Measurements from ENCODE around the gene CNNM4. TPM values are rescaled to one million over a fixed set of nuclear protein-coding genes. Genes with fewer than 3 reads are reported as not detected.

The CNNM4 gene
- total RNA-seq = 1 to 10 TPM; 8.2 to 8.3 TPM

DNA sequence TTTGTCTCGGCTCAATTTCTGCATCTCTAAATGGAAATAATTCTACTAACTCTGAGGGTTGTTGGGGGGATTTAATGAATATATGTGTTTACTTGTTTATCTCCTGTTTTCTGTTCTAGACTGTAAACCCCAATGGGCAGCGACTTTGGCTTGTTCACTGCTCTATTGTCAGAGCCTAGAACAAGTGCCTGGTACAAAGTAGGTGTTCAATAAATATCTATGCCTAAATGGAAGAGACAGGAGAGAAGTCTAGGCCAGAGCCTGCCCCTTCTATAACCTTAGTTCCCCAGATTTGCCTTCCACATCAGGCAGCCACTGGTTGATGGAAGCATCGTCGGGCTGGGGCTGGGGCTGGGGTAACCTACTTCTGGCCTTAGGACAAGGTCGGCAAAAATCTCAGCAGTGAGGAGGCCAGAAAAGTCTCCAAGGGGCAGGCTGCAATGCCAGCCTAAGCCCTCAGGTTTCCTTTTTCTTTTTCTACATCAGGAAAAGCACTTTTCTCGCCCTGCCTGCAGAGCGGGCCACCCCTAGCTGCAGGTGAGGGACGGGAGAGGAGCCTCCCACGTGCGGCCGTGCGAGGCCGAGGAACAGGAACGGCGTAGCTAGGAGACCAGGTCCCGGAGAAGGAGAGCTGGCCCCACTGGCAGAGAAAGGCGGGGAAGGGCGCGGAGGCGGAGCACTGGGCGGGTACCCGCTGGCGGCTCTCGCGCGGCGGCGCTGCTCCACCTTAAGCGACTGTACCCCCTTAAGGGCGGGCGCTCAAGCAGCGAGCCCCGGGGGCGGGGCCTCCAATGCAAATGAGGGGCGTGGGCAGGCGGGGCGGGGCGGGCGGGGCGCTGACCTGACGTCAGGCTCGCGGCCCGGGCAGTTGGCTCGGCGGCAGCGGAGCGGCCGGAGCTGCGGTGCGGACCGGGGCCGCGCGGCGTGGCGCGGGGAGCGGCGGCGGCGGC is at the start of gene CNNM4:
Gene CNNM4 (plus strand): TSS at position 867 of the 950 bp plus-strand sequence. CDS start 98 bp downstream, outside the sequence.
- H3K27ac Mint-ChIP-seq = peak within 1 kb of the TSS; percentile 92
- peak within 1 kb of the TSS; percentile 78 for H3K4me3 Mint-ChIP-seq
- H3K27me3 Mint-ChIP-seq = no peaks in the 10 kb centered on the region
- DNase-seq = peak; percentile 93
- POLR2A ChIA-PET = no interaction called here
- peaks cover 1% of the 10 kb centered on the region for H3K36me3 Mint-ChIP-seq (ENCODE audit: low read depth)
- CTCF ChIA-PET = interaction anchor here (0.7 to 4.0 kb wide), 14 partner anchors 8 to 225 kb away, joined by 3 to 28 read pairs (median 4); partner anchors contain the start of gene ANKRD39
- H3K9me3 Mint-ChIP-seq = no peaks in the 10 kb centered on the region
- peaks cover 46% of the 10 kb centered on the region for H3K4me1 Mint-ChIP-seq

DNA sequence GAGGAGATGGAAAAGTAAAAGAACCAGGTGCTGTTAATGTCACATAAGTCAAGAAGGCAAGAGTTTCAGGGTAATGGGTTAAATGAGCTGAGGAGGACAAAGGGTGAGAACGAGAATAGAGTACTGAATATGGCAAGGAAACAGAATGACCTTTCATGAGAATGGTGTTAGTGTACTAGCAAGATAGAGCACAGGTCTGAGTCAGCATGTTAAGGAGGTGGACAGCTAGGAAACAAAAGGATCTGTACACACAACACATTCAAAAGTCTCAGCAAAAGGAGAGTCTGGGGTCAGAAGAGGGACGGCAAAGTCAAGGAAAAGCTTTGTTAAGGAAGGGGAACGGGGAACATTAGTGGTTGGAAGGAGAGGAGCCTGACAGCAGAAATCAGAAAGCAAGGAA is 49.7 kb upstream of the CNNM4 start:
- Mint-ChIP-seq H3K36me3 (ENCODE audit: low read depth) (peaks cover 26% of the 10 kb centered on the region), H3K4me1 (no peaks in the 10 kb centered on the region), H3K27me3 (no peaks in the 10 kb centered on the region), H3K4me3 (no peak overlapping the region), H3K9me3 (no peaks in the 10 kb centered on the region), H3K27ac (no peak overlapping the region)
- POLR2A ChIA-PET = no interaction called here
- DNase-seq = no peak
- CTCF ChIA-PET = interaction anchor here (1.3 kb wide), 1 partner anchor 19 kb away, joined by 3 read pairs; no protein-coding TSS in a partner anchor

DNA sequence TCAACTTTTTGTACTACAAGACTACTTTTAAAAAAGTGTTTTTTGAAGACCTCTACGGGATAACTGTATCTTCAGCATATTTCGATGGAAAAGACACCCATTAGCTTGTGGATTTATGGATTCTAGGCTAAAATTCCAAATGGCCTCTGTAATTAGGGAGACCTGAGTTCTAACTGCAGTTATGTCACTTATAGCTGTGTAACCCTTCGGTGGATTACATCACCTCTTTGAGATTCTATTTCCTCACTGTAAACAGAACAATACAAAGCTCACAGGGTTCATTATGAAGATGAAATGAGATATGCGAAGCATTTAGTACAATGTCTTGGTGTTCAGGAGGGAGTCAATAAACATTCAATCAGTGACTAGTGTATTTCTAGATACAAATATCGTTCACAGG is 45.0 kb upstream of the CNNM4 start:
- H3K36me3 Mint-ChIP-seq (ENCODE audit: low read depth) = peaks cover 7% of the 10 kb centered on the region
- ChIA-PET POLR2A (no interaction called here), CTCF (interaction anchor here (0.6 to 1.3 kb wide), 2 partner anchors 23 to 50 kb away, joined by 3 to 4 read pairs; no protein-coding TSS in a partner anchor)
- no peak overlapping the region for H3K4me3 Mint-ChIP-seq
- H3K4me1 Mint-ChIP-seq = no peaks in the 10 kb centered on the region
- H3K27ac Mint-ChIP-seq = no peak overlapping the region
- no peaks in the 10 kb centered on the region for H3K9me3 Mint-ChIP-seq
- no peak for DNase-seq
- H3K27me3 Mint-ChIP-seq = no peaks in the 10 kb centered on the region

DNA sequence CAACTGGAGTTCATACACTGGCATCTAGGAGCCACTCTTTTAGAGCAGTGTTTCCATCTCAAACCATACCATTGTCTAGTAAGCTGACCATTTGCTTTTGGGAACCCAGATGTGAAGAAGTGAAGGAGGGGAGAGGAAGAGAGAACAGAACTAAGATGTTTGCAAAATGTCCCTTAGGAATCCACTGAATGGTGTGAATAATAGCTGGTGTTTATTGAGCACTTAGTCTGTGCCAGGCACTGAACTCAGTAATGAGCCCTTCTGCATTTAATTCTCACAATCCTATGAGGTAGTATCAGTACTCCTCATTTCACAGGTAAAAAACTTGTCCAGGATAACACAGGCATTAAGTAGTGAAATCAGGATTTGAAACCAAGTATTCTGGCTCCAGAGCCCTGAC is 44.3 kb upstream of the CNNM4 start:
- Mint-ChIP-seq H3K27me3 (no peaks in the 10 kb centered on the region), H3K4me3 (no peak overlapping the region), H3K27ac (no peak overlapping the region), H3K4me1 (no peaks in the 10 kb centered on the region), H3K9me3 (no peaks in the 10 kb centered on the region), H3K36me3 (ENCODE audit: low read depth) (peaks cover 4% of the 10 kb centered on the region)
- CTCF ChIA-PET = interaction anchor here (1.3 kb wide), 1 partner anchor 22 kb away, joined by 3 read pairs; no protein-coding TSS in a partner anchor
- no peak for DNase-seq
- POLR2A ChIA-PET = no interaction called here

DNA sequence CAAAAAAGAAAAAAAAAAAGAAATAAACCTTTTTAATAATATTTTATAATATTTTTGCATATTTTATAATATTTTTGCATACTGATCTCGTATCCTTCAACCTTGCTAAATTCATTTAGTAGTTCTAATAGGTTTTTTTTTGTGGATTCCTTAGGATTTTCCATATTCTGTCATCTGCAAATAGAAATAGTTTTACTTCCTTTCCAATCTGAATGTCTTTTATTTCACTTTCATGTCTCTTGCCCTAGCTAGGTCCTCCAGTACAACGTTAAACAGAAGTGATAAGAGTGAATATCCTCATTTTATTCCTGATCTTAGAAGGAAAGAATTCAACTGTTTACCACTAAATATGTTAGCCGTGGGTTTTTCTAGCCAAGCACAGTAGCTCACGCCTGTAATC is 34.6 kb upstream of the CNNM4 start:
- Mint-ChIP-seq H3K36me3 (ENCODE audit: low read depth) (peaks cover 17% of the 10 kb centered on the region), H3K4me1 (no peaks in the 10 kb centered on the region)
- CTCF ChIA-PET = interaction anchor here (0.6 kb wide), 1 partner anchor 232 kb away, joined by 4 read pairs; no protein-coding TSS in a partner anchor

DNA sequence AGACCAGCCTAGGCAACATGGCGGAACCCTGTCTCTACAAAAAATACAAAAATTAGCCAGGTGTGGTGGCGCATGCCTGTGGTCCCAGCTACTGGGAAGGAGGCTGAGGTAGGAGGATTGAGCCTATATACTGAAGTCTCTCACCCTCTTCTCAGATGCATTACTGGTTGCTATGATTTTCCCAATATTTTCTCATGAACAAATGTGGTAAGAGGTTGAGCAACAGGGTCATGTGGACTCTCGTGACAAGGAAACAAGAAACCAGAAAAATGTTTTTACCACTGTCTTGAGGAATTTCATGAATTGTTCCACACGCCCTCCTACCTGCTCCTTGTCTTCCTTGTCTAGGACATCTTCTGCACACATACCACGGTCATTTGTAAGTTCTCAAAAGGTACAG is 33.3 kb upstream of the CNNM4 start:
- Mint-ChIP-seq H3K4me3 (no peak overlapping the region), H3K27me3 (no peaks in the 10 kb centered on the region), H3K36me3 (ENCODE audit: low read depth) (peaks cover 18% of the 10 kb centered on the region), H3K9me3 (no peaks in the 10 kb centered on the region), H3K27ac (no peak overlapping the region), H3K4me1 (no peaks in the 10 kb centered on the region)
- CTCF ChIA-PET = no interaction called here
- no peak for DNase-seq
- POLR2A ChIA-PET = no interaction called here

More for the DNA sequence above, 34.6 kb upstream of the CNNM4 start:
- no peak for DNase-seq
- no peak overlapping the region for H3K4me3 Mint-ChIP-seq
- POLR2A ChIA-PET = no interaction called here
- H3K9me3 Mint-ChIP-seq = no peaks in the 10 kb centered on the region
- no peak overlapping the region for H3K27ac Mint-ChIP-seq
- no peaks in the 10 kb centered on the region for H3K27me3 Mint-ChIP-seq

DNA sequence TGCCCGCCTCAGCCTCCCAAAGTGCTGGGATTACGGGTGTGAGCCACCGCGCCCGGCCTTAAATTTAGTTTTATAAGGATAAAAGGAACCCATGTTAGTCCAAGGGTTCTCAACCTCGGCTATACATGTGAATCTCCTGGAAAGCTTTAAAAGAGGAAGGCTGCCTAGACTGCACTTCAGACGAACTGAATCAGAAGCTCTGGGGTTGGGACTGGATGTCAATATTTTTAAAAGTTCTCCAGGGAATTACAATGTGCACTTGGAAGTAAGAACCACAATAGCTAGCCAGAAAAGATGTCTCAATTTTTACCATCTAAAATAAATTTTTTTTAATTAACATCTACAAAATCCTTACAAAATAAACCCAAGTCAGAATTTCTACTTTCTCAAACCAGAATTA is 31.0 kb upstream of the CNNM4 start:
- no peaks in the 10 kb centered on the region for H3K9me3 Mint-ChIP-seq
- peaks cover 28% of the 10 kb centered on the region for H3K36me3 Mint-ChIP-seq (ENCODE audit: low read depth)
- no peak overlapping the region for H3K27ac Mint-ChIP-seq
- DNase-seq = no peak
- no peaks in the 10 kb centered on the region for H3K27me3 Mint-ChIP-seq
- POLR2A ChIA-PET = no interaction called here
- CTCF ChIA-PET = interaction anchor here (0.6 kb wide), 1 partner anchor 86 kb away, joined by 3 read pairs; the partner anchor contains the start of gene CNNM3
- H3K4me3 Mint-ChIP-seq = no peak overlapping the region
- H3K4me1 Mint-ChIP-seq = no peaks in the 10 kb centered on the region

DNA sequence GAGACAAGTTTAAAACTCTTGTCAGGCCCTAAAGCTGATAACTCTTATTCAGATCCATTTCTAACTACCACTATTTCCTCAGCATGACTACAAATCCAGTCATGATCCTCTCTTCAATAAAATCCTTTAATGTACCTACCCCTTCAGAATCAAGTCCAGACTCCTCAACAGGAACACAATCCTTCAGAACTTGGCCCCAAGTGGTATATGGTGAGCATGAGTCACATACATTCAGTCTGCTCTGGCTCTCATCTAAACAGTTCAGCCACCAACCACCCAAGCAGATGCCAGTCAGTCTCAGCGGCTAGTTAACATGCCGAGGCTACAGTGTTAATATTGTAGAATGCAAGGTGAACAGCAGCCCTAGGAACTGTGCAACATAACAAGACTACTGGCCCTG is 30.5 kb upstream of the CNNM4 start:
- CTCF ChIA-PET = interaction anchor here (0.6 to 0.7 kb wide), 2 partner anchors 86 to 327 kb away, joined by 3 read pairs; partner anchors contain the start of gene CNNM3
- no peak overlapping the region for H3K27ac Mint-ChIP-seq

DNA sequence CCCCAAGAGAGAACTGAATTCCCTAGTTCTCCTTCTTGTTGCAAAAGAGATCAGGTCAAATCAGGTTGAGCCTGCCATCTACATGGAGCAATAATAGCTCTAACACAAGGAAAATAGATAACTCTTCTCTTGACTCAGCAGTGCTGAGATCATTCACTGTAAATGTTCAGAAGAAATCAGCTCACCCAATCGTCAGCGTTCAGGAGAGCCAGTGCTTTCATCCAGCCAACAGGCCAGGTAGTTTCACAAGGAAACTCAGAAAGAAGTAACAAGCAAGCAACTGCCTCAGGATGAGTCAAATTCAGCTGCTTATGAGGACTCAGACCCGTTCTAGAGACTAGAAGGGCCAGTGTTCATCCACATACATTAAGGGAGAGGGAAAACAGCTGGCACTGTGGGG is 26.8 kb upstream of the CNNM4 start:
- Mint-ChIP-seq H3K27me3 (no peaks in the 10 kb centered on the region), H3K9me3 (no peaks in the 10 kb centered on the region), H3K36me3 (ENCODE audit: low read depth) (peaks cover 26% of the 10 kb centered on the region), H3K4me3 (no peak overlapping the region), H3K4me1 (peaks cover 17% of the 10 kb centered on the region), H3K27ac (no peak overlapping the region)
- CTCF ChIA-PET = interaction anchor here (1.0 kb wide), 1 partner anchor 58 kb away, joined by 5 read pairs; no protein-coding TSS in a partner anchor
- POLR2A ChIA-PET = no interaction called here
- DNase-seq = no peak

More for the DNA sequence above, 30.5 kb upstream of the CNNM4 start:
- DNase-seq = no peak
- H3K4me3 Mint-ChIP-seq = no peak overlapping the region
- no peaks in the 10 kb centered on the region for H3K4me1 Mint-ChIP-seq
- H3K36me3 Mint-ChIP-seq (ENCODE audit: low read depth) = peaks cover 31% of the 10 kb centered on the region
- POLR2A ChIA-PET = no interaction called here
- H3K9me3 Mint-ChIP-seq = no peaks in the 10 kb centered on the region
- H3K27me3 Mint-ChIP-seq = no peaks in the 10 kb centered on the region

DNA sequence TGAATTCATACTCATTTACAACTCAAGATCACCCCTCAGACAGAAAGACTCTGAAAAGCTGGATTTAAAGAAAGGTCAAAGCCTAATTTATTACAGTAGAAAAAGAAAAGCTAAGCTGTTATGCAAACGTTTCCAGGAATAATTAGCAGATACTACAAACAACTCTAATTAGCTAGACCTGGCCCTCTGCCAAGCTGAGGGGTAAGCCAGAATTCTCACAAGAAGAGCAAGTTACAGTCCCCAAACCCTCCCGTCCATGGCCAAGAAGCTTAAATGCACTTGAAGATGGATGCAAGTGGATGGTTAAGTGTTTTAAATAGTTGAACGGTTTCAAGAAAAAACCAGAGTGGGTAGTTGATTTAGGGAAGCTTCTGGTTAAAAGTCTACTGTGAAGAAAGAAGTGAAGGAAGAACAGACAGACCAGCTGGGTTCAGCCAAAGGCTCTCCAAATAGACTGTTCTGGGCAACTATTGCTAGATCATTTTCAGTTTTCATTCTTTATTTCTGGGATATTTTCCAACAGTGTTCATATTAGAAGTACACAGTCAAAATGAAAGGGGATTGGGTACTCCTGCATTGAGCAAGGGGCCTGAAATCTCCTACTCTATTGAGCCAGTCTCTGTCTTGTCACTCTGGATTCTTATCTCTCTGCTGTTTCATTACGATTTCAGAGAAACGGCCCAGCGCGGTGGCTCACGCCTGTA is 25.7 kb upstream of the CNNM4 start:
- Mint-ChIP-seq H3K4me1 (peaks cover 28% of the 10 kb centered on the region), H3K27me3 (no peaks in the 10 kb centered on the region), H3K9me3 (no peaks in the 10 kb centered on the region), H3K36me3 (ENCODE audit: low read depth) (peaks cover 27% of the 10 kb centered on the region), H3K27ac (no peak overlapping the region), H3K4me3 (no peak overlapping the region)
- ChIA-PET CTCF (interaction anchor here (1.6 kb wide), 1 partner anchor 13 kb away, joined by 4 read pairs; no protein-coding TSS in a partner anchor), POLR2A (no interaction called here)
- DNase-seq = no peak

DNA sequence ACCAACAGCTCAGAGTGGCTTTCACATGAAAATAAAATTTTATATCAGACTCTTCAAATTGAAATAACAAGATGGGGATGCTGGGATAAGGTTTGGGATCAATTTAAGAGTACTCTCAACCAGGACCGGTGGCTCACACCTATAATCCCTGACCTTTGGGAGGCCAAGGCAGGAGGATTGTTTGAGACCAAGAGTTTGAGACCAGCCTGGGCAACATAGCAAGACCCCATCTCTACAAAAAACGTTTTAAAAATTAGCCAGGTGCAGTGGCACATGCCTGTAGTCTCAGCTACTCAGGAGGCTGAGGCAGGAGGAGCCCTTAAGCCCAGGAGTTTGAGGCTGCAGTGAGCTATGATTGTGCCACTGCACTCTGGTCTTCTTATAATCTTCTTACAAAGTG is 23.5 kb upstream of the CNNM4 start:
- peaks cover 38% of the 10 kb centered on the region for H3K4me1 Mint-ChIP-seq
- no peak overlapping the region for H3K4me3 Mint-ChIP-seq
- peaks cover 19% of the 10 kb centered on the region for H3K36me3 Mint-ChIP-seq (ENCODE audit: low read depth)
- no peak overlapping the region for H3K27ac Mint-ChIP-seq
- ChIA-PET CTCF (interaction anchor here (2.8 kb wide), 1 partner anchor 24 kb away, joined by 15 read pairs; the partner anchor contains the start of gene CNNM4), POLR2A (no interaction called here)
- no peaks in the 10 kb centered on the region for H3K9me3 Mint-ChIP-seq
- no peaks in the 10 kb centered on the region for H3K27me3 Mint-ChIP-seq
- DNase-seq = no peak

DNA sequence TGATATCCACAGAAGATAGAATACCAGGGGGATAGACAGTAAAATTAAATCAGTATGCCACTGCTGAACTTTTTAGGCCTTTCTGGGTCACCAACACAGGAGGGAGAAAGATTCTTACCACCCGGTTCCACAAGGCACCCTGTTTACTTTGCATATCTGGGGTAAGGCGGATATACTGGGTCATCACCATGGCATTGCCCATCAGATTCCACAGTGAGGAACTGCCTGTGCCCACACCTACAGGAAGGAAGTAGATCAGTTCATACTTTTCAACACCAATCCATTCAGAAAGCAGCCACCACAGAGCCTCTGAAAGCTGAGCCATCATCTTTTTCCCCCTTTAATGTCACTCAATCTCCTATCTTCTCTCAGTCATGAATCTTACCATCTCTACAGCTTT is 22.9 kb upstream of the CNNM4 start:
- Mint-ChIP-seq H3K4me3 (peak overlapping the region; percentile 32), H3K4me1 (peaks cover 41% of the 10 kb centered on the region), H3K27ac (peak overlapping the region; percentile 36), H3K27me3 (no peaks in the 10 kb centered on the region), H3K36me3 (ENCODE audit: low read depth) (peaks cover 19% of the 10 kb centered on the region), H3K9me3 (no peaks in the 10 kb centered on the region)
- POLR2A ChIA-PET = no interaction called here
- CTCF ChIA-PET = interaction anchor here (0.9 to 2.8 kb wide), 4 partner anchors 22 to 99 kb away, joined by 3 to 15 read pairs (median 3); partner anchors contain the start of genes CNNM4 and KANSL3
- DNase-seq = no peak

Data from activated CD4-positive, alpha-beta T cell treated with anti-CD3 and anti-CD28 coated beads, Interleukin-2, amount 10 ng/mL, durations not matched to agents 7 days and 5 days (primary cell).